CD4-positive, CD25-positive, alpha-beta regulatory T cell (primary cell): ENCODE data around the gene CNOT6. TPM values are rescaled to one million over a fixed set of nuclear protein-coding genes. Genes with fewer than 3 reads are reported as not detected.
"Not testable (repeated sequence)": the region's sequence is repeated elsewhere in the genome, so short reads cannot be mapped to it uniquely, and the experiment has no call there.

Source experiments
- ATAC-seq, 2 donors: fragments of 150-1000 bp; cut with Tn5 transposase; one replicate each; pipeline ENCODE4 v1.10.0; 2021; ENCODE audit warnings: low read depth in 2 of 2, moderate number of reproducible peaks in 2 of 2, moderate library complexity in 1 of 2
- DNase-seq, 3 donors: peaks; one replicate each; pipeline versions ENCODE4 v3.0.0 to v3.0.0-alpha.2; 2012 to 2022; ENCODE audit warnings: mixed read lengths in 1 of 3
- H3K27ac ChIP-seq: one replicate; pipeline ENCODE4 v1.7.0; 2013; ENCODE audit warnings: mild to moderate bottlenecking, low read length; ENCODE audit not compliant: insufficient read depth, poor library complexity, severe bottlenecking
- H3K27me3 ChIP-seq: one replicate; pipeline ENCODE4 v1.7.0; 2013; ENCODE audit warnings: low read length; ENCODE audit not compliant: control insufficient read depth, insufficient read depth
- H3K36me3 ChIP-seq: one replicate; pipeline ENCODE4 v1.7.0; 2013; ENCODE audit warnings: mild to moderate bottlenecking, low read length, moderate library complexity; ENCODE audit not compliant: control insufficient read depth, insufficient read depth
- H3K4me1 ChIP-seq: 2 replicates; pipeline ENCODE4 v1.7.0; 2013; ENCODE audit warnings: mild to moderate bottlenecking, low read length; ENCODE audit not compliant: insufficient read depth, control insufficient read depth, poor library complexity, severe bottlenecking
- H3K4me3 ChIP-seq: one replicate; pipeline ENCODE4 v1.7.0; 2013; ENCODE audit warnings: low read depth, mild to moderate bottlenecking, low read length, moderate library complexity
- H3K9me3 ChIP-seq, 2 experiments: 1 replicate in 1 of 2; 2 replicates in 1 of 2; pipeline ENCODE4 v1.7.0; 2013; ENCODE audit warnings: low read length in 2 of 2, mild to moderate bottlenecking in 1 of 2, moderate library complexity in 1 of 2; ENCODE audit not compliant: control insufficient read depth in 2 of 2
- H3K27ac Mint-ChIP-seq, 3 donors: one replicate each; pipeline ENCODE4 v1.8.0; 2020 to 2022; ENCODE audit warnings: mild to moderate bottlenecking in 3 of 3, mixed read lengths in 3 of 3, moderate library complexity in 2 of 3
- H3K27me3 Mint-ChIP-seq: one replicate; pipeline ENCODE4 v1.8.0; 2022; ENCODE audit warnings: mild to moderate bottlenecking, mixed read lengths
- H3K36me3 Mint-ChIP-seq: one replicate; pipeline ENCODE4 v1.8.0; 2020; ENCODE audit warnings: mixed read lengths
- H3K4me1 Mint-ChIP-seq, 4 donors: one replicate each; pipeline ENCODE4 v1.8.0; 2020 to 2022; ENCODE audit warnings: mixed read lengths in 4 of 4, mild to moderate bottlenecking in 1 of 4
- H3K4me3 Mint-ChIP-seq, 4 donors: one replicate each; pipeline ENCODE4 v1.8.0; 2020 to 2022; ENCODE audit warnings: mild to moderate bottlenecking in 4 of 4, mixed read lengths in 4 of 4, moderate library complexity in 3 of 4
- H3K9me3 Mint-ChIP-seq, 7 donors: one replicate each; pipeline ENCODE4 v1.8.0; 2020 to 2022; ENCODE audit warnings: mixed read lengths in 7 of 7, mild to moderate bottlenecking in 3 of 7, moderate library complexity in 2 of 7
- polyA plus RNA-seq, 4 donors: library from polyadenylated mRNA; unstranded; fragments of 300-500 nt; fragmentation: Illumina TruSeq; gene quantifications; one replicate each; pipeline ENCODE4 v1.2.3, GENCODE V29; 2021
- total RNA-seq: library from RNA; stranded (reverse); gene quantifications from one replicate; pipeline ENCODE4 v1.2.3, GENCODE V29; 2022

The CNOT6 gene
- 22.8 TPM for total RNA-seq
- 10 to 100 TPM in 1 of 4 donors, 1 to 10 TPM in 3; 7.6 to 11.2 (median 8.8) TPM for polyA plus RNA-seq

DNA sequence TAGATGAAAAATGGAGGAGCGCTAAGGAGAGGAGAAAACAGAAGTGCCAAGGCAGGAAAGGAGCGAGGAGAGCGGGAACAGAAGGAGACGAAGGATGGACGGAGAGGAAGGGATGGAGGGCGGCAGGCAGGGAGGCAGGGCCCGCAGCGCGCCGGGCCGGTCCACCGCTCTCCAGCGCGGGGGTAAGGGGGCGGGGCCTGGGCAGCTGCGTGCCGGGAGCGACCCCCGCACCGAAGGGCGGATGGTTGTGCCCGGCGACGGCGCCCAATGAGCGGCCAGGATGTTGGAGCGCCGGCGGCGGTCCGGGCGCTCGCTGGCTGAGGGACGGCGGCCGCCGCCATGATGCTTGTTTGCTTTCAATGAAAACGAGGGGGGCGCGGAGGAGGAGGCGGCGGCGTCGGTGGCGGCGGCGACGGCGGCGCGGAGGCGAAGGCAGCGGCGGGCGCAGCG, at the start of gene CNOT6:
TSS of gene CNOT6 (plus strand) at position 320 of the 450 bp plus-strand sequence. CDS start 34,898 bp downstream, outside the sequence.
- Histone ChIP-seq H3K36me3 (no peaks in the 10 kb centered on the region), H3K4me3 (peak within 1 kb of the TSS; percentile 89), H3K9me3 (no peaks in the 10 kb centered on the region), H3K4me1 (peaks cover 22% of the 10 kb centered on the region), H3K27ac (peak within 1 kb of the TSS; percentile 91), H3K27me3 (no peaks in the 10 kb centered on the region)
- H3K4me3 Mint-ChIP-seq: peak within 1 kb of the TSS; percentile 92 to 100 (median 97)
- peak within 1 kb of the TSS; percentile 92 to 98 (median 93) for H3K27ac Mint-ChIP-seq
- H3K27me3 Mint-ChIP-seq: no peaks in the 10 kb centered on the region
- H3K4me1 Mint-ChIP-seq: peaks cover 12 to 45% (median 31%) of the 10 kb centered on the region in 4 donors
- peaks cover 0 to 3% (median 0%) of the 10 kb centered on the region in 7 donors for H3K9me3 Mint-ChIP-seq
- peaks cover 13% of the 10 kb centered on the region for H3K36me3 Mint-ChIP-seq
- DNase-seq (peak; percentile 91 to 97 (median 96)), ATAC-seq (peak; percentile 95 to 96)

DNA sequence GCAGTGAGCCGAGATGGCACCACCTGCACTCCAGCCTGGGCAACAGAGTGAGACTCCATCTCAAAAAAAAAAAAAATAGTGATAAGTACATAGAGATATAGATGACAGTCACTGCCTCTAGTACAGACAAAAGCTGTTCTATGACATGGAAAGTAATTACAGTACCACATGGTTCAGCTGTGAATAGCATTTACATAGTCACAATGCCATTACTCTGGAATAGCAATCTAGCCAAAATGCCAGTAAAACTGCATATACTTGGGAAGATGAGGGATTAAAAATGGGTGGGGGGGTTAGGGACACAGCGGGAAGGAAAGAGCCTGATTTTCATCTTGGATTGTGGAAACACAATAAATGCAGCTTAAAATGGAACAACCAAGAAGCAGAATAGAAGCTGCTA, 39.4 kb upstream of the CNOT6 start:
- H3K4me3 ChIP-seq: no peak overlapping the region
- H3K36me3 ChIP-seq: no peaks in the 10 kb centered on the region
- Mint-ChIP-seq H3K4me3 (no peak overlapping the region), H3K27me3 (peaks cover 21% of the 10 kb centered on the region), H3K27ac (no peak overlapping the region), H3K36me3 (no peaks in the 10 kb centered on the region), H3K9me3 (peaks cover 0 to 1% (median 0%) of the 10 kb centered on the region in 7 donors), H3K4me1 (no peaks in the 10 kb centered on the region)
- no peak for DNase-seq
- peaks cover 6% of the 10 kb centered on the region for H3K27me3 ChIP-seq
- no peaks in the 10 kb centered on the region for H3K4me1 ChIP-seq
- H3K27ac ChIP-seq: no peak overlapping the region
- ATAC-seq: no peak
- H3K9me3 ChIP-seq: no peaks in the 10 kb centered on the region

GRCh38 chr5:180455872-180456271, 38.3 kb upstream of the CNOT6 start:
- H3K4me1 Mint-ChIP-seq: no peaks in the 10 kb centered on the region
- no peak overlapping the region for H3K4me3 ChIP-seq
- no peak overlapping the region for H3K4me3 Mint-ChIP-seq
- no peaks in the 10 kb centered on the region for H3K4me1 ChIP-seq
- ATAC-seq (no peak), DNase-seq (no peak)
- no peak overlapping the region for H3K27ac Mint-ChIP-seq
- no peak overlapping the region for H3K27ac ChIP-seq
- H3K9me3 ChIP-seq: no peaks in the 10 kb centered on the region
- peaks cover 0 to 1% (median 0%) of the 10 kb centered on the region in 7 donors for H3K9me3 Mint-ChIP-seq
- no peaks in the 10 kb centered on the region for H3K36me3 ChIP-seq
- H3K27me3 Mint-ChIP-seq: peaks cover 13% of the 10 kb centered on the region
- H3K36me3 Mint-ChIP-seq: no peaks in the 10 kb centered on the region
- peaks cover 6% of the 10 kb centered on the region for H3K27me3 ChIP-seq

DNA sequence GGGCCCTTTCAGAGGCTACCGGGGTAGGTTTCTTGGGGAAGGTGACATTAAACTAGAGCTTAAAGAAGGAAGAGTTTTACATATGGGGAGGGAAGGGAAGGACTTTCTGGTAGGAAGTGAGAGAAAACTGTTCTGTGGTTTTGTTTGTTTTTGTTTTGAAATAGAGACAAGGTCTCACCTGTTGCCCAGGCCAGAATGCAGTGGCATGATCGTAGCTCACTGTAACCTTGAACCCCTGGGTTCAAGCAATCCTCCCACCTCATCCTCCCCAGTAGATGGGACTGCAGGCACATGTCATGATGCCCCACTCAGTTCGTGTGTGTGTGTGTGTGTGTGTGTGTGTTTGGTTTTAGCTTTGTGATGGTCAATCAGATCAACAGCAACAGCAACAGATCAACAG, 37.4 kb upstream of the CNOT6 start:
- no peaks in the 10 kb centered on the region for H3K36me3 ChIP-seq
- DNase-seq: no peak
- no peak overlapping the region for H3K4me3 ChIP-seq
- Mint-ChIP-seq H3K4me1 (no peaks in the 10 kb centered on the region), H3K36me3 (no peaks in the 10 kb centered on the region), H3K4me3 (no peak overlapping the region), H3K9me3 (peaks cover 0 to 1% (median 0%) of the 10 kb centered on the region in 7 donors), H3K27me3 (peaks cover 4% of the 10 kb centered on the region), H3K27ac (no peak overlapping the region)
- peaks cover 2% of the 10 kb centered on the region for H3K27me3 ChIP-seq
- no peak overlapping the region for H3K27ac ChIP-seq
- no peak for ATAC-seq
- H3K9me3 ChIP-seq: no peaks in the 10 kb centered on the region
- no peaks in the 10 kb centered on the region for H3K4me1 ChIP-seq

DNA sequence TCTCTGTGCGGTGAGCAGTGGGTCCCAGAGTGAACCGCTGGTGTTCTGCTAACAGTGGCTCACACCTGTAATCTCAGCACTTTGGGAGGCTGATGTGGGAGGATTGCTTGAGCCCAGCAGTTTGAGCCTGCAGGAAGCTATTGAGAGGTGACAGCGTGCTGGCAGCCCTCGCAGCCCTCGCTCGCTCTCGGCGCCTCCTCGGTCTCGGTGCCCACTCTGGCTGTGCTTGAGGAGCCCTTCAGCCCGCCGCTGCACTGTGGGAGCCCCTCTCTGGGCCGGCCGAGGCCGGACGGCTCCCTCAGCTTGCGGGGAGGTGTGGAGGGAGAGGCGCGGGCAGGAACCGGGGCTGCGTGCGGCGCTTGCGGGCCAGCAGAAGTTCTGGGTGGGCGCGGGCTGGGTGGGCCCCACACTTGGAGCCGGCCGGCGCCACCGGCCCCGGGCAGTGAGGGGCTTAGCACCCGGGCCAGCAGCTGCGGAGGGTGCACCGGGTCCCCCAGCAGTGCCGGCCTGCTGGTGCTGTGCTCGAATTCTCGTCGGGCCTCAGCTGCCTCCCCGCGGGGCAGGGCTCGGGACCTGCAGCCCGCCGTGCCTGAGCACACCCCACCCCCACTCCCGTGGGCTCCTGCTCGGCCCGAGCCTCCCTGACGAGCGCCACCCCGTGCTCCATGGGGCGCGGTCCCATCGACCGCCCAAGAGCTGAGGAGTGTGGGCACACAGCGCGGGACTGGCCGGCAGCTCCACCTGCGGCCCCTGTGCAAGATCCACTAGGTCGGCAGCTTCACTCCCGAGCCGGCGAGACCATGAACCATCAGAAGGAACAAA, 35.1 kb upstream of the CNOT6 start:
- H3K36me3 ChIP-seq, DNase-seq, H3K4me1 Mint-ChIP-seq, H3K4me1 ChIP-seq, H3K36me3 Mint-ChIP-seq, H3K27me3 ChIP-seq, H3K4me3 Mint-ChIP-seq, H3K9me3 Mint-ChIP-seq, H3K27me3 Mint-ChIP-seq, ATAC-seq, H3K27ac ChIP-seq, H3K4me3 ChIP-seq, H3K9me3 ChIP-seq, H3K27ac Mint-ChIP-seq: not testable (repeated sequence)

GRCh38 chr5:180459674-180460142, 34.5 kb upstream of the CNOT6 start:
- not testable (repeated sequence) for H3K4me3 ChIP-seq, H3K27me3 ChIP-seq, H3K4me1 ChIP-seq, ATAC-seq, H3K36me3 ChIP-seq, H3K9me3 Mint-ChIP-seq, H3K9me3 ChIP-seq, H3K36me3 Mint-ChIP-seq, H3K4me3 Mint-ChIP-seq, H3K4me1 Mint-ChIP-seq, H3K27ac ChIP-seq, H3K27ac Mint-ChIP-seq, H3K27me3 Mint-ChIP-seq, DNase-seq

DNA sequence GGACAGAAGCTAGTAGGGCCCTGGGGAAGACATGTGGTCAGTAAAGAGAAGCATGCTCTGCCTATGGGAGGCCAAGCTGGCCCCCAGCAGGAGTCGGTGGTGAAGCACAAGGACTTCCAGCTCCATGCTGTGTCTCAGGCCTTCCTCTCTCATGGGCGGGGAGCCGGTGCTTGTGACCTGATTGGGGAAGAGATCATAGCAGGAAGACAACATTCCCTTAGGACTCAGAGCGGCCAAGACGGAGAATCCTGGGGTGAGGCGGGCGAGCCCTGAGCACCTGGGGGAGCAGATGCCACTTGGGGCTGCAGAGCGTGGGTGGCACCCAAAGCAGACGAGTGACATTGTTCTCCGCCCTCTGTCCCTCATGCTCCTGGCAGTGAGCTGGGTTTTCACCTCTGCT, 33.3 kb upstream of the CNOT6 start:
- DNase-seq: no peak
- Histone ChIP-seq H3K4me1 (no peaks in the 10 kb centered on the region), H3K9me3 (no peaks in the 10 kb centered on the region), H3K27me3 (no peaks in the 10 kb centered on the region), H3K27ac (no peak overlapping the region), H3K4me3 (no peak overlapping the region), H3K36me3 (no peaks in the 10 kb centered on the region)
- Mint-ChIP-seq H3K4me3 (no peak overlapping the region), H3K36me3 (no peaks in the 10 kb centered on the region), H3K4me1 (no peaks in the 10 kb centered on the region), H3K27ac (no peak overlapping the region), H3K27me3 (no peaks in the 10 kb centered on the region), H3K9me3 (peaks cover 0 to 1% (median 0%) of the 10 kb centered on the region in 7 donors)
- ATAC-seq: no peak

DNA sequence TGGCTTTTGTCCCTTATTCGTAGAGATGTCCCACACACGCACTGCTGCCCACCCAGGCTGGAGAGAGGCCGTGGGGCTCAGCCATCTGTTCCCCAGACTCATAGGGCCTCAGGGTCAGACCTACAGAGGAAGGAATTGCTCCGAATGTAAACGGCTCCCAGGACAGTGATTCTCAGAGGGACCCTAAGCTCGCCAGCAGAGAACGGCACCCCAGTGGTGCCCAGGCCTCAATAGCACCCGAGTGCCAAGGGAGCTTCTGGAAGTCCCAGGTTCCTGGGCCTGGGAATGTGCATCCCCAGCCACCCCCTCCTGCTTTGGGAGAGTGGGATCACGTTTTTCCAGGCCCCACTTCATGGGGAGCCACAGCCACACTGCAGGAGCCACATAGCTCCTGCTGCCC, 32.9 kb upstream of the CNOT6 start:
- Histone ChIP-seq H3K9me3 (no peaks in the 10 kb centered on the region), H3K4me3 (no peak overlapping the region), H3K36me3 (no peaks in the 10 kb centered on the region), H3K27me3 (no peaks in the 10 kb centered on the region), H3K4me1 (no peaks in the 10 kb centered on the region), H3K27ac (no peak overlapping the region)
- Mint-ChIP-seq H3K9me3 (peaks cover 0 to 1% (median 0%) of the 10 kb centered on the region in 7 donors), H3K27me3 (no peaks in the 10 kb centered on the region), H3K4me3 (no peak overlapping the region), H3K4me1 (no peaks in the 10 kb centered on the region), H3K36me3 (no peaks in the 10 kb centered on the region), H3K27ac (no peak overlapping the region)
- DNase-seq (no peak), ATAC-seq (no peak)
